ENCODE results near the gene RUNX2. TPM values are rescaled to one million over a fixed set of nuclear protein-coding genes. Genes with fewer than 3 reads are reported as not detected.

The RUNX2 gene
- polyA plus RNA-seq, 1 donor: 2.6 TPM

GRCh38 chr6:45591890-45592289, 263.8 kb downstream of the RUNX2 start:
- no peaks in the 10 kb centered on the region for H3K27me3 ChIP-seq (ENCODE audit: control insufficient read depth, insufficient read depth, low read length)
- WGBS (ENCODE audit: insufficient coverage, low lambda C conversion rate): 43% methylated on average over 3 of the region's 5 CpGs
- DNase-seq: no peak
- H3K9me3 ChIP-seq (ENCODE audit: control insufficient read depth, low read depth, low read length): no peaks in the 10 kb centered on the region
- H3K36me3 ChIP-seq (ENCODE audit: control insufficient read depth, insufficient read depth, low read length): no peaks in the 10 kb centered on the region
- peaks cover 8% of the 10 kb centered on the region for H3K4me1 ChIP-seq (ENCODE audit: control insufficient read depth, insufficient read depth, low read length)
- no peak overlapping the region for H3K27ac ChIP-seq (ENCODE audit: low read length)
- no peak overlapping the region for H3K4me3 ChIP-seq (ENCODE audit: low read length)

GRCh38 chr6:45592991-45593390, 264.9 kb downstream of the RUNX2 start:
- H3K4me3 ChIP-seq (ENCODE audit: low read length): no peak overlapping the region
- H3K36me3 ChIP-seq (ENCODE audit: control insufficient read depth, insufficient read depth, low read length): no peaks in the 10 kb centered on the region
- WGBS (ENCODE audit: insufficient coverage, low lambda C conversion rate): no CpG with 5 or more reads among the region's 2 CpGs
- no peak overlapping the region for H3K27ac ChIP-seq (ENCODE audit: low read length)
- no peaks in the 10 kb centered on the region for H3K9me3 ChIP-seq (ENCODE audit: control insufficient read depth, low read depth, low read length)
- H3K4me1 ChIP-seq (ENCODE audit: control insufficient read depth, insufficient read depth, low read length): peaks cover 8% of the 10 kb centered on the region
- DNase-seq: no peak
- no peaks in the 10 kb centered on the region for H3K27me3 ChIP-seq (ENCODE audit: control insufficient read depth, insufficient read depth, low read length)

DNA sequence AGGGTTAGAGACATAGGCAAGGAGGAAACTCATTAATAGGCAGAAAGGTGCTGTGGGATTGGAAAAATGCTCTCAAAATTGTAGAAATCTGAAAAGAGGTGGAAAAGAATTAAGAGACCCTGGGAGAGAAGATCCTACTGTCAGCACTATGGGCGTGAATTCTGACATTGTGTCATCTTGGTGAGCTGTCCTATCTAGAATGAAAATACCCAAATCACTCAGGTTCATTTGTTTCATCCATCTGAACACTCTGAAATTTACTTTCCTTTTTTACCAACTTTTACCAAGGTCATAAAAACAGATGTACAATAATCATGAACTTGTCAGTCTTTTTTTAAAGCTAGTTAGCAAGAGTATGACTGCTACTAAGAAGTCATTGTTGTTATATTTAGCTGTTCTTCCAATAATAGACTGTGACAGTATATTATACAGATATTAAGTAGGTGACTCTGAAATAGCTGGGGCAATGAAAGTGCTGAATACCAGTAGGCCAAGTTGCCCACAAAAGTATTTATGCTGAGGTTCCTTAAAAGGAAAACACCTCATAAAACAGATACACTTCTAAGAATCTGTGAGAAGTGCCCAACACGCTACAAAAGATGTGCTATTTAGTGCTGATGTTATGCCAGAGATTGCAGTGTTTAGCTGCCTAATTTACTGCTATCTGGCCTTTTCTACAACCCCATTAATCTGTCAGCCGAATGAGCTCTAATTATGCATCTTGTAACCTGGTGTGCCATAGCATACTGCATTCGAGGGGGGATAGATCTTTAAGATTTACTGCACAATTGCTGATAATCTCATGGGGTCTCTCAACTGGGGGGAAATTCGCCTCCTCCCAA, 267.1 kb downstream of the RUNX2 start:
- WGBS (ENCODE audit: insufficient coverage, low lambda C conversion rate): no CpG with 5 or more reads among the region's 5 CpGs
- DNase-seq: no peak
- H3K36me3 ChIP-seq (ENCODE audit: control insufficient read depth, insufficient read depth, low read length): no peaks in the 10 kb centered on the region

GRCh38 chr6:45597424-45597823, 269.3 kb downstream of the RUNX2 start:
- whole genome bisulfite sequencing (ENCODE audit: insufficient coverage, low lambda C conversion rate): 100% methylated on average over 2 of the region's 5 CpGs
- H3K27me3 ChIP-seq (ENCODE audit: control insufficient read depth, insufficient read depth, low read length): no peaks in the 10 kb centered on the region
- peaks cover 3% of the 10 kb centered on the region for H3K9me3 ChIP-seq (ENCODE audit: control insufficient read depth, low read depth, low read length)
- H3K4me1 ChIP-seq (ENCODE audit: control insufficient read depth, insufficient read depth, low read length): no peaks in the 10 kb centered on the region
- no peaks in the 10 kb centered on the region for H3K36me3 ChIP-seq (ENCODE audit: control insufficient read depth, insufficient read depth, low read length)
- no peak overlapping the region for H3K4me3 ChIP-seq (ENCODE audit: low read length)
- DNase-seq: no peak
- H3K27ac ChIP-seq (ENCODE audit: low read length): no peak overlapping the region

More for the DNA sequence above, 267.1 kb downstream of the RUNX2 start:
- H3K9me3 ChIP-seq (ENCODE audit: control insufficient read depth, low read depth, low read length): no peaks in the 10 kb centered on the region
- H3K4me3 ChIP-seq (ENCODE audit: low read length): no peak overlapping the region
- no peak overlapping the region for H3K27ac ChIP-seq (ENCODE audit: low read length)
- peaks cover 5% of the 10 kb centered on the region for H3K4me1 ChIP-seq (ENCODE audit: control insufficient read depth, insufficient read depth, low read length)
- no peaks in the 10 kb centered on the region for H3K27me3 ChIP-seq (ENCODE audit: control insufficient read depth, insufficient read depth, low read length)

DNA sequence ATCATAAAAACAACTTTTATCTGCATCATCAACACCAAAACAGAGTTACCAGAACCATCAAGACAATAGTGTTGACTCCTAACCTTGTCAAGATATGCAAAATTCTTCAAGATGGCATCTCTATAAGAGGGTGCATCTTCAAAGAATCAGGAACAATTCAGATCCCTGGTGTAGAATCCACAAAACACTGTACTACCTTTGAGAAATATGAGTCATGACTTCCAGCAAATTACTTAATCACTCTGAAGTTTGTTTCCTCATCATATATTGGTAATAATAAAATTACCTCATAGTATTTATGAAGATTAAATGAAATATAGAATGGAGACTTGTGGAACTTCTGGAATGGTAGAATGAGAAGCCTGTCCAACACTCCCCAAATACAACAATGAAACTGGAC, 270.9 kb downstream of the RUNX2 start:
- Histone ChIP-seq H3K36me3 (ENCODE audit: control insufficient read depth, insufficient read depth, low read length) (no peaks in the 10 kb centered on the region), H3K4me1 (ENCODE audit: control insufficient read depth, insufficient read depth, low read length) (no peaks in the 10 kb centered on the region), H3K9me3 (ENCODE audit: control insufficient read depth, low read depth, low read length) (peaks cover 3% of the 10 kb centered on the region), H3K27me3 (ENCODE audit: control insufficient read depth, insufficient read depth, low read length) (no peaks in the 10 kb centered on the region), H3K4me3 (ENCODE audit: low read length) (no peak overlapping the region), H3K27ac (ENCODE audit: low read length) (no peak overlapping the region)
- no peak for DNase-seq

DNA sequence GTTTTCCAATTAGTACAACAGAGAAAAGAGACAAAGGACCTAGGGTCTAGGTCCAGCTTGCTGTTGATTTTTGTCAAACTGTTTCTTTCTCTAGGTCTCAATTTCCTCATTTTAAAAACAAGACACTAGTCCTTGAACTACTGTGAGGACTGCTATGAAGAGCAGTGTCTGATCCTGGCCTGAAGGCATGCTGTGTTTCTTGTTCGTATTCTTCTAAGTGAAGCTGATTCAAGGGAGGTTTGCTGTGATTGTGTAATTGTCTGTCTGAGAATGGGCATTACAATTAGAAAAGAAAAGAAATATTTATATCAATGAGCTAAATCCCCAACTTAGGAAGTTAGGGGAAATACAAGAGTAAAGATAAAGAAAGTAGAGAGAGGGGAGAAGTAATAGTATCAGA, 277.8 kb downstream of the RUNX2 start:
- DNase-seq: no peak
- H3K4me3 ChIP-seq (ENCODE audit: low read length): no peak overlapping the region
- peaks cover under 1% of the 10 kb centered on the region for H3K4me1 ChIP-seq (ENCODE audit: control insufficient read depth, insufficient read depth, low read length)
- no peaks in the 10 kb centered on the region for H3K36me3 ChIP-seq (ENCODE audit: control insufficient read depth, insufficient read depth, low read length)
- H3K27me3 ChIP-seq (ENCODE audit: control insufficient read depth, insufficient read depth, low read length): no peaks in the 10 kb centered on the region
- no peaks in the 10 kb centered on the region for H3K9me3 ChIP-seq (ENCODE audit: control insufficient read depth, low read depth, low read length)
- no CpG with 5 or more reads among the region's 1 CpG for WGBS (ENCODE audit: insufficient coverage, low lambda C conversion rate)
- no peak overlapping the region for H3K27ac ChIP-seq (ENCODE audit: low read length)

- Histone ChIP-seq H3K4me1 (ENCODE audit: control insufficient read depth, insufficient read depth, low read length) (peaks cover 7% of the 10 kb centered on the region), H3K4me3 (ENCODE audit: low read length) (no peak overlapping the region), H3K27me3 (ENCODE audit: control insufficient read depth, insufficient read depth, low read length) (no peaks in the 10 kb centered on the region), H3K9me3 (ENCODE audit: control insufficient read depth, low read depth, low read length) (no peaks in the 10 kb centered on the region), H3K27ac (ENCODE audit: low read length) (no peak overlapping the region), H3K36me3 (ENCODE audit: control insufficient read depth, insufficient read depth, low read length) (no peaks in the 10 kb centered on the region)
- DNase-seq: peak in 1 of 2 donors; percentile 32
- no CpG with 5 or more reads among the region's 7 CpGs for WGBS (ENCODE audit: insufficient coverage, low lambda C conversion rate)
Observed at GRCh38 chr6:45606831-45607400, 278.8 kb downstream of the RUNX2 start.

- Histone ChIP-seq H3K9me3 (ENCODE audit: control insufficient read depth, low read depth, low read length) (no peaks in the 10 kb centered on the region), H3K27me3 (ENCODE audit: control insufficient read depth, insufficient read depth, low read length) (no peaks in the 10 kb centered on the region), H3K4me3 (ENCODE audit: low read length) (no peak overlapping the region), H3K4me1 (ENCODE audit: control insufficient read depth, insufficient read depth, low read length) (peaks cover 7% of the 10 kb centered on the region), H3K27ac (ENCODE audit: low read length) (no peak overlapping the region), H3K36me3 (ENCODE audit: control insufficient read depth, insufficient read depth, low read length) (no peaks in the 10 kb centered on the region)
- DNase-seq: peak; percentile 49 to 74
- WGBS (ENCODE audit: insufficient coverage, low lambda C conversion rate): no CpG with 5 or more reads among the region's 4 CpGs
Observed at GRCh38 chr6:45607798-45608197, 279.7 kb downstream of the RUNX2 start.

GRCh38 chr6:45608252-45608913, 280.3 kb downstream of the RUNX2 start:
- Histone ChIP-seq H3K4me1 (ENCODE audit: control insufficient read depth, insufficient read depth, low read length) (peaks cover 7% of the 10 kb centered on the region), H3K4me3 (ENCODE audit: low read length) (no peak overlapping the region), H3K27me3 (ENCODE audit: control insufficient read depth, insufficient read depth, low read length) (no peaks in the 10 kb centered on the region), H3K36me3 (ENCODE audit: control insufficient read depth, insufficient read depth, low read length) (no peaks in the 10 kb centered on the region), H3K27ac (ENCODE audit: low read length) (no peak overlapping the region), H3K9me3 (ENCODE audit: control insufficient read depth, low read depth, low read length) (no peaks in the 10 kb centered on the region)
- WGBS (ENCODE audit: insufficient coverage, low lambda C conversion rate): 71% methylated on average over 1 of the region's 10 CpGs
- no peak for DNase-seq

- peaks cover 7% of the 10 kb centered on the region for H3K4me1 ChIP-seq (ENCODE audit: control insufficient read depth, insufficient read depth, low read length)
- H3K36me3 ChIP-seq (ENCODE audit: control insufficient read depth, insufficient read depth, low read length): no peaks in the 10 kb centered on the region
- no peak for DNase-seq
- H3K27ac ChIP-seq (ENCODE audit: low read length): no peak overlapping the region
- H3K4me3 ChIP-seq (ENCODE audit: low read length): no peak overlapping the region
- H3K27me3 ChIP-seq (ENCODE audit: control insufficient read depth, insufficient read depth, low read length): no peaks in the 10 kb centered on the region
- no CpG with 5 or more reads among the region's 6 CpGs for WGBS (ENCODE audit: insufficient coverage, low lambda C conversion rate)
- no peaks in the 10 kb centered on the region for H3K9me3 ChIP-seq (ENCODE audit: control insufficient read depth, low read depth, low read length)
Observed at GRCh38 chr6:45609141-45609638, 281.1 kb downstream of the RUNX2 start.

Measured in large intestine (tissue), 3 donors.